ENCODE data around the gene TNKS2.
"Not testable (repeated sequence)": the region's sequence is repeated elsewhere in the genome, so short reads cannot be mapped to it uniquely, and the experiment has no call there.

The TNKS2 gene

GRCh38 chr10:91891125-91892001 is 93.1 kb downstream of the TNKS2 start:
- Mint-ChIP-seq H3K27me3 (peaks cover 11 to 18% of the 10 kb centered on the region in 2 donors), H3K4me1 (ENCODE audit: low read depth in 2 of 2) (peaks cover 7% of the 10 kb centered on the region in 2 donors), H3K27ac (no peak overlapping the region), H3K4me3 (no peak overlapping the region), H3K9me3 (no peaks in the 10 kb centered on the region), H3K36me3 (ENCODE audit: insufficient read depth) (peaks cover 3% of the 10 kb centered on the region)
- DNase-seq, result no peak
- ATAC-seq (replicated peaks), result no peak

DNA sequence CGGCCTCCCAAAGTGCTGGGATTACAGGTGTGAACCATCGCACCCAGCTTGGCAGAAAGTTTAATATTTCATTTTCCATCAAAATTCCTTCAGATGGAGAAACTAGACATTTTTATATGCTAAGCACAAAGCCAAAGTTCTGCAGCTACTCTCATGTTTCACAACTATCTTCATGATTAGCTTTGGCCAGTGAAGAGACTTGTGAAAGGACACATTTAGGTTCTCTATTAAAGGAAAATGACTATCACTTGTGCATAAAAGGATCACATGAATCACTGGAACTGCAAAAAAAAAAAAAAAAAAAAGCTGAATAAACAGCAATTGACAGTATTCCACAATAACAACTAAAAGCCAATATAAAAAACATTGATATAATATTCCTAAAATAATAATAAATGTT is 94.8 kb downstream of the TNKS2 start:
- Mint-ChIP-seq H3K4me3 (no peak overlapping the region), H3K4me1 (ENCODE audit: low read depth in 2 of 2) (peaks cover under 1% of the 10 kb centered on the region in 2 donors)
- DNase-seq, result no peak

GRCh38 chr10:91894261-91894685 is 96.0 kb downstream of the TNKS2 start:
- peaks cover 9 to 30% of the 10 kb centered on the region in 2 donors for H3K27me3 Mint-ChIP-seq
- not testable (repeated sequence) for H3K4me3 Mint-ChIP-seq

More for the DNA sequence above, 94.8 kb downstream of the TNKS2 start:
- Mint-ChIP-seq H3K9me3 (no peaks in the 10 kb centered on the region), H3K27ac (no peak overlapping the region), H3K27me3 (peaks cover 11 to 33% of the 10 kb centered on the region in 2 donors), H3K36me3 (ENCODE audit: insufficient read depth) (peaks cover 3% of the 10 kb centered on the region)
- no peak for ATAC-seq (replicated peaks)

GRCh38 chr10:91896212-91896756 is 98.1 kb downstream of the TNKS2 start:
- Mint-ChIP-seq H3K9me3 (no peaks in the 10 kb centered on the region), H3K4me1 (ENCODE audit: low read depth in 2 of 2) (peaks cover 0 to 3% of the 10 kb centered on the region in 2 donors), H3K4me3 (no peak overlapping the region), H3K27me3 (peaks cover 4 to 27% of the 10 kb centered on the region in 2 donors), H3K36me3 (ENCODE audit: insufficient read depth) (peaks cover 3% of the 10 kb centered on the region), H3K27ac (no peak overlapping the region)
- ATAC-seq (replicated peaks), result no peak
- DNase-seq, result no peak

More at GRCh38 chr10:91894261-91894685, 96.0 kb downstream of the TNKS2 start:
- not testable (repeated sequence) for H3K4me1 Mint-ChIP-seq (ENCODE audit: low read depth in 2 of 2); H3K9me3 Mint-ChIP-seq; H3K36me3 Mint-ChIP-seq (ENCODE audit: insufficient read depth); H3K27ac Mint-ChIP-seq; ATAC-seq (replicated peaks); DNase-seq

DNA sequence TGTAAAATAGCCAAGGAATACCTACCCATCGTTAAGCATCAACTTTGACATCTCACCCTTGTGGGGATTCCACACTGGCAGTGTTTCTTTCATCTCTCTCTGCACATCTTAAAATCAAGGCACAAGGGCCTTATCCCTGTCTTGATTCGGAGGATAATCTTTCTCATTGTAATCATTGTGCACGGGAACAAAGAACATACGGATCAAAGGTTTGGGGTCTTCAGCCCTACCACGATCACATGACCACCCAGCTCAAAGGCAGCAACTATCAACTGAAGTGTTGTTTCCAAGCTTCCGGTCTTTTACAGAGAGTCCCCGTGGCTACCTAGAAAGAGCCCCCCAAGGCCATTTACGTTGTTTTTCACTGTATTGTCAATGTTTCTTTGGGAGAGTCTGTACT is 99.2 kb downstream of the TNKS2 start:
- no peak overlapping the region for H3K4me3 Mint-ChIP-seq
- ATAC-seq (replicated peaks) (no peak), DNase-seq (no peak)
- H3K36me3 Mint-ChIP-seq (ENCODE audit: insufficient read depth), result peaks cover 3% of the 10 kb centered on the region
- no peaks in the 10 kb centered on the region for H3K9me3 Mint-ChIP-seq
- no peak overlapping the region for H3K27ac Mint-ChIP-seq
- peaks cover 11 to 14% of the 10 kb centered on the region in 2 donors for H3K4me1 Mint-ChIP-seq (ENCODE audit: low read depth in 2 of 2)
- peaks cover 0 to 27% of the 10 kb centered on the region in 2 donors for H3K27me3 Mint-ChIP-seq

GRCh38 chr10:91901784-91902677 is 103.8 kb downstream of the TNKS2 start:
- H3K27me3 Mint-ChIP-seq, result peaks cover 0 to 18% of the 10 kb centered on the region in 2 donors
- peaks cover 13 to 27% of the 10 kb centered on the region in 2 donors for H3K4me1 Mint-ChIP-seq (ENCODE audit: low read depth in 2 of 2)
- no peaks in the 10 kb centered on the region for H3K9me3 Mint-ChIP-seq
- peak; percentile 100 for ATAC-seq (replicated peaks)
- peak; percentile 16 to 29 (median 25) for DNase-seq
- peaks cover 4% of the 10 kb centered on the region for H3K36me3 Mint-ChIP-seq (ENCODE audit: insufficient read depth)
- H3K27ac Mint-ChIP-seq, result peak overlapping the region; percentile 71 to 74
- H3K4me3 Mint-ChIP-seq, result no peak overlapping the region

DNA sequence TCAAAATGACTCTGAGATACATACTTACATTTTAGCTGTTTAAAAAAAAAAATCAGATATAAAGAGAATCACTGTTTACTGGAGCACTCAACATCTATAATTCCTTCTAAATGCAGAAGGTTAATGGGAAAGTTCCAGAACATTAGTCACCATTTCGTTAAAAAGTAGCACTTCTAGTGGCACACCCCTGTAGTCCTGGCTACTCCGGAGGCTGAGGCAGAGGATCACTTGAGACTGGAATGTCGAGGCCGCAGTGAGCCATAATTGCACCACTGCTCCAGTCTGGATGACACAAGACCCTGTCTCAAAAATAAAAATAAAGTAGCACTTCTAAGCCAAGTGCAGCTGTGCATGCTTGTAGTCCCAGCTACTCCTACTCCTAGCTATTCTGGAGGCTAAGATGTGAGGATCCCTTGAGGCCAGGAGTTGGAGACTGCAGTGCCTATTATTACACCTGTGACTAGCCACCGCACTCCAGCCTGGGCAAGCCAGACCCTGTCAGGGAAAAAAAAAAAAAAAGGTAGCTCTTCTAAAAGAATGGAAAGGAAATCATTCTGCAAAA is 108.9 kb downstream of the TNKS2 start:
- DNase-seq, result no peak
- H3K9me3 Mint-ChIP-seq, result no peaks in the 10 kb centered on the region
- H3K4me3 Mint-ChIP-seq, result peak overlapping the region; percentile 79 to 88
- no peaks in the 10 kb centered on the region for H3K27me3 Mint-ChIP-seq
- peaks cover 23 to 34% of the 10 kb centered on the region in 2 donors for H3K4me1 Mint-ChIP-seq (ENCODE audit: low read depth in 2 of 2)
- peaks cover 11% of the 10 kb centered on the region for H3K36me3 Mint-ChIP-seq (ENCODE audit: insufficient read depth)
- H3K27ac Mint-ChIP-seq, result peak overlapping the region; percentile 73 to 89
- ATAC-seq (replicated peaks), result no peak

DNA sequence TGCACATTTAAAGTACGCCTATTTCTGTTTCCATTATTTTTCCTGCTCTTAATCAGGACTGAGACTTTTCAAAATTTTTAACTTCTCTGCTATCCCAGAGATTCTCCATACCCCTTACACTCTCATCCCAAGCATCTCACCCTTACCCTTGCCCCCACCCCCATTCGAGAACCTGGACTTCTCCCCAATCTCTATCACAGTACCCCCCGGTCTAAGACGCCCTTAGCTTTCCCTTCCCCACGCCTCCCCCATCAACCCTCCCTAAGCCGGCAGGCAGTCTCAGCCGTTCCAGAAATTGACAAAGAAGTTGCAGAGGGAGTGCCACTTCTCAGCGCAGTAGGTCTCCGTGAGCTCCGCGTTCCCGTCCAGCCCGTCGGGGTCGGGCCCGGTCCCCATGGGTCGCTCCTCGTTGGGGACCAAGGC is 109.7 kb downstream of the TNKS2 start:
- Mint-ChIP-seq H3K4me3 (peak overlapping the region; percentile 79 to 88), H3K27me3 (peaks cover 0 to 3% of the 10 kb centered on the region in 2 donors), H3K9me3 (no peaks in the 10 kb centered on the region), H3K36me3 (ENCODE audit: insufficient read depth) (peaks cover 11% of the 10 kb centered on the region), H3K4me1 (ENCODE audit: low read depth in 2 of 2) (peaks cover 19 to 27% of the 10 kb centered on the region in 2 donors), H3K27ac (peak overlapping the region; percentile 73 to 89)
- ATAC-seq (replicated peaks), result no peak
- no peak for DNase-seq

DNA sequence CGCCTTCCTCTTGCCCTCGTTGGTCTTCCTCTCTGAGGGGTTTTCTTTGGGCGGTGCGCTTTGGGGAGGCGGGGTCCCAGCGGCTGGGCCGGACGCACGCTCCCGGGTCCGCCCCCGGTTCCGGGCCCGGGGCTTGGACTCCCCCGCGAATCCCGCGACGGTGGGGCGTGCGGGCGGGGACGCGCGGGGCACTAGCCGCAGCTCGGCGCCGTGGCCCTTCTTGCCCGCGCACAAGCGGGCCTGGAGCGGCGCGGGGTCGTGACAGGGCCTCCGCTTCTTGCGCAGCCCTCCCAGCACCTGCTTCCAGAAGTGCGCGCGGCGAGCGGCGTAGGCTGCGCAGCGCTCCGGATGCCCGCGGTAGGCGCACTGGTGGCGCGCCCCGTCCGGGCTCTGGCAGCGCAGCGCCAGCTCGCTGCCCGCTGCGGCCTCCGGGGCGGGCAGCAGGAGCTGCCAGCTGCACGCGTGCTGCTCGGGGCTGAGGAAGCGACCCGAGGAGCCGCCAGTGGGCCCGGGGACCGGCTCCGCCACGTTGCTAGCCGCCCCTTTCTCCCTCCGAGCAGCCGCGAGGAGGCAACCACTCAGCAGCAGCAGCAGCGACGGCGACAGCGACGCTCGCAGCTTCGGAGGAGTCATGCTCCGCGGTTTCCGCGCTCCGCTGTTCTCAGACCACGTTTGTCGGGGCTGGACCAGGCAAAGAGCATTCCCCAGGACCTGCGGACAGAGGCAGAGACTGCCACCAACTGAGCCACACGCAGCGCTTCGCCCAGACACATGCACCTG is 110.3 kb downstream of the TNKS2 start:
- peaks cover 11% of the 10 kb centered on the region for H3K36me3 Mint-ChIP-seq (ENCODE audit: insufficient read depth)
- H3K27ac Mint-ChIP-seq, result peak overlapping the region; percentile 75 to 93
- no peaks in the 10 kb centered on the region for H3K9me3 Mint-ChIP-seq
- H3K4me1 Mint-ChIP-seq (ENCODE audit: low read depth in 2 of 2), result peaks cover 19 to 27% of the 10 kb centered on the region in 2 donors
- H3K27me3 Mint-ChIP-seq, result peaks cover 0 to 8% of the 10 kb centered on the region in 2 donors
- peak; percentile 57 to 70 (median 61) for DNase-seq
- peak overlapping the region; percentile 93 to 96 for H3K4me3 Mint-ChIP-seq
- ATAC-seq (replicated peaks), result peak; percentile 86

GRCh38 chr10:91909117-91909677 is 111.0 kb downstream of the TNKS2 start, which contains the start of gene FGFBP3:
FGFBP3 (minus strand) TSS chr10:91909486; CDS start chr10:91908969, 517 bp downstream.
- H3K9me3 Mint-ChIP-seq, result no peaks in the 10 kb centered on the region
- ATAC-seq (replicated peaks) (peak; percentile 14), DNase-seq (peak in 1 of 3 experiments; percentile 18)
- peaks cover 19 to 27% of the 10 kb centered on the region in 2 donors for H3K4me1 Mint-ChIP-seq (ENCODE audit: low read depth in 2 of 2)
- H3K36me3 Mint-ChIP-seq (ENCODE audit: insufficient read depth), result peaks cover 11% of the 10 kb centered on the region
- peak within 1 kb of the TSS; percentile 75 to 93 for H3K27ac Mint-ChIP-seq
- peaks cover 0 to 8% of the 10 kb centered on the region in 2 donors for H3K27me3 Mint-ChIP-seq
- peak within 1 kb of the TSS; percentile 93 to 96 for H3K4me3 Mint-ChIP-seq

DNA sequence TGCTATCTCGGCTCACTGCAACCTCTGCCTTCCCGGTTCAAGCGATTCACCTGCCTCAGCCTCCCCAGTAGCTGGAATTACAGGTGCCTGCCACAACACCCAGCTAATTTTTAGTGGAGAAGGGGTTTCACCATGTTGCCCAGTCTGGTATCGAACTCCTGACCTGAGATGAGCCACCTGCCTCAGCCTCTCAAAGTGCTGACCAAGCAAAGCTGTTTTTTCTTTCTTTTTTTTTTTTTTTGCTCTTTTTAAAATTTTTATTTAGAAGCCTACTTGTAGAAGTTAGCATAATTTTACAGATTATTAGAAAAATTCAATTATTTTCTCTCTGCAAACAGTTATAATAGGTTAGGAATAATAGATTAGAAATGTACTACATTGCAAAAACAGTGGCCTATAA is 112.2 kb downstream of the TNKS2 start:
- Mint-ChIP-seq H3K4me1 (ENCODE audit: low read depth in 2 of 2) (peaks cover 19 to 27% of the 10 kb centered on the region in 2 donors), H3K27ac (no peak overlapping the region), H3K27me3 (peaks cover 0 to 11% of the 10 kb centered on the region in 2 donors), H3K36me3 (ENCODE audit: insufficient read depth) (peaks cover 11% of the 10 kb centered on the region), H3K9me3 (no peaks in the 10 kb centered on the region), H3K4me3 (peak overlapping the region in 1 of 2 donors; percentile 8)
- ATAC-seq (replicated peaks) (no peak), DNase-seq (no peak)
